OCI-LY7 (cell line): ENCODE results near the gene SLC6A4. TPM values are rescaled to one million over a fixed set of nuclear protein-coding genes. Genes with fewer than 3 reads are reported as not detected.

Experiments used
- BruUV-seq: library from RNA; stranded (reverse); fragments of 400-500 nt; replicated peaks from 2 replicates; lab custom pipeline; 2021; lab: Mats Ljungman, UMichigan
- CTCF ChIA-PET: fragments of 300-600 bp; sonication (Branson Sonifier 250); formaldehyde crosslinking; loops from one replicate; lab custom pipeline; 2022; ENCODE audit warnings: antibody characterized with exemption; ENCODE audit not compliant: unreplicated experiment; lab: Charles Lee
- POLR2A ChIA-PET: fragments of 300-600 bp; sonication (Branson Sonifier 250); formaldehyde crosslinking; loops from one replicate; lab custom pipeline; 2022; ENCODE audit warnings: antibody characterized with exemption; lab: Charles Lee
- DNase-seq: peaks from one replicate; pipeline ENCODE4 v3.0.0-alpha.2; 2015; ENCODE audit warnings: low spot score
- H2AFZ ChIP-seq: fragments of 200-600 bp; sonication (generic), shearing (Covaris generic); 2 replicates; pipeline ENCODE4 v1.6.1; 2014; ENCODE audit warnings: mild to moderate bottlenecking, antibody characterized with exemption, low read length, moderate library complexity
- H3K27ac ChIP-seq: fragments of 200-600 bp; sonication (generic); 2 replicates; pipeline ENCODE4 v1.5.1; 2014; ENCODE audit warnings: mixed run types, low read depth, mild to moderate bottlenecking, moderate library complexity, low read length, inconsistent platforms; ENCODE audit not compliant: poor library complexity, severe bottlenecking
- H3K36me3 ChIP-seq: fragments of 200-600 bp; sonication (generic); 2 replicates; pipeline ENCODE4 v1.6.1; 2014; ENCODE audit warnings: mild to moderate bottlenecking, antibody characterized with exemption, low read length, moderate library complexity, mixed read lengths; ENCODE audit not compliant: insufficient read depth
- H3K4me1 ChIP-seq: fragments of 200-600 bp; sonication (generic); 2 replicates; pipeline ENCODE4 v1.5.1; 2014; ENCODE audit warnings: mild to moderate bottlenecking, low read length; ENCODE audit not compliant: insufficient read depth, poor library complexity, severe bottlenecking
- H3K4me2 ChIP-seq: fragments of 200-600 bp; sonication (generic); 2 replicates; pipeline ENCODE4 v1.6.1; 2014; ENCODE audit warnings: mild to moderate bottlenecking, low read length
- H3K4me3 ChIP-seq: fragments of 200-600 bp; sonication (generic); 2 replicates; pipeline ENCODE4 v1.5.1; 2014; ENCODE audit warnings: mild to moderate bottlenecking, low read depth, low read length; ENCODE audit not compliant: poor library complexity, severe bottlenecking
- H3K79me2 ChIP-seq: fragments of 200-600 bp; sonication (generic); 2 replicates; pipeline ENCODE4 v1.6.1; 2016; ENCODE audit warnings: low read depth, mild to moderate bottlenecking, low read length, moderate library complexity, mixed read lengths; ENCODE audit not compliant: insufficient read depth
- H3K9me2 ChIP-seq: fragments of 200-600 bp; sonication (generic); 2 replicates; pipeline ENCODE4 v1.6.1; 2016; ENCODE audit warnings: mild to moderate bottlenecking, low read length, mixed read lengths; ENCODE audit not compliant: insufficient read depth
- H3K9me3 ChIP-seq: fragments of 200-600 bp; sonication (generic); 2 replicates; pipeline ENCODE4 v1.6.1; 2014; ENCODE audit warnings: mild to moderate bottlenecking, mixed run types, low read length, mixed read lengths
- H4K20me1 ChIP-seq: fragments of 200-600 bp; sonication (generic); 2 replicates; pipeline ENCODE4 v1.6.1; 2014; ENCODE audit warnings: mild to moderate bottlenecking, antibody characterized with exemption, low read length, moderate library complexity, mixed read lengths; ENCODE audit not compliant: insufficient read depth
- EZH2phosphoT487 ChIP-seq: fragments of 200-600 bp; sonication (generic); IDR thresholded peaks from 2 replicates; pipeline ENCODE4 v1.6.1; 2018; ENCODE audit warnings: low read depth, borderline replicate concordance, mild to moderate bottlenecking, mixed run types, antibody characterized with exemption, low read length, moderate library complexity, mixed read lengths
- intact Hi-C: fragments of 100-400 bp; cut with micrococcal nuclease; formaldehyde crosslinking; loops from one replicate; pipeline ENCODE4 v1.10.0; 2022; ENCODE audit not compliant: unreplicated experiment
- total RNA-seq, 2 experiments: library from RNA; depleted of rRNA in 1 of 2; stranded (reverse); fragments of >200 nt in 1 of 2; shearing (Covaris generic) in 1 of 2; gene quantifications; 2 replicates each; pipeline ENCODE4 v1.2.3, GENCODE V29; 2014 to 2022
- TF ChIP-seq, protein P1 (sequence below): fragments of 200-600 bp; sonication (generic); conservative IDR thresholded peaks from 2 replicates; pipeline ENCODE4 v1.5.1; 2014; ENCODE audit warnings: mild to moderate bottlenecking, antibody characterized with exemption, low read length, moderate library complexity, mixed read lengths

SLC6A4 gene
- total RNA-seq, 2 experiments from 2014 or later = 0.09 TPM; not detected in 1

DNA sequence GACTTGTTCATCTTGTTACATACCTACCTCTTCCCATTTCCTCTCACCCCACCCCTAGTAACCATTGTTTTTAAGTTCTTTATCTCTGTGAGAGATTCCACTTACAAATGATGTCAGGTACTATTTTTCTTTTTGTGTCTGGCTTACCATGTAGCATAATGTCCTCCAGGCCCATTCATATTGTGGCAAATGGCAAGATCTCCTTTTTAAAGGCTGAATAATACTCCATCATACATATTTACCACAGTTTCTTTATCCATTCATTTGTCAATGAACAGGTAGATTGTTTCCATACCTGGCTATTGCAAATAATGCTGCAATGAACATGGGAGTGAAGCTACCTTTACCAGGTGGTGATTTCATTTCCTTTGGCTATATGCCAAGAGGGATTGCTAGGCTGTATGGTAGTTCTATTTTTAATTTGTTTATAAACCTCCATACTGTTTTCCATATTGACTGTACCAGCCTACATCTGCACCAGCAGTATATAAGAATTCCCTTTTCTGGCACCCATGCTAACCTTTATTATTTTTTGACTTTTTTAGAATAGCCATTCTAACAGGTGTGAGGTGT lies 65.0 kb downstream of the SLC6A4 start:
- CTCF ChIA-PET = no interaction called here
- H3K4me1 ChIP-seq = peaks cover 26% of the 10 kb centered on the region
- peak overlapping the region; percentile 38; the same call in 1 of the 2 replicates for H3K4me2 ChIP-seq
- POLR2A ChIA-PET = interaction anchor here (0.8 to 1.3 kb wide), 2 partner anchors 18 to 33 kb away, joined by 3 read pairs; no protein-coding TSS in a partner anchor
- BruUV-seq = no TSS peak
- TF ChIP-seq, protein P1, sequence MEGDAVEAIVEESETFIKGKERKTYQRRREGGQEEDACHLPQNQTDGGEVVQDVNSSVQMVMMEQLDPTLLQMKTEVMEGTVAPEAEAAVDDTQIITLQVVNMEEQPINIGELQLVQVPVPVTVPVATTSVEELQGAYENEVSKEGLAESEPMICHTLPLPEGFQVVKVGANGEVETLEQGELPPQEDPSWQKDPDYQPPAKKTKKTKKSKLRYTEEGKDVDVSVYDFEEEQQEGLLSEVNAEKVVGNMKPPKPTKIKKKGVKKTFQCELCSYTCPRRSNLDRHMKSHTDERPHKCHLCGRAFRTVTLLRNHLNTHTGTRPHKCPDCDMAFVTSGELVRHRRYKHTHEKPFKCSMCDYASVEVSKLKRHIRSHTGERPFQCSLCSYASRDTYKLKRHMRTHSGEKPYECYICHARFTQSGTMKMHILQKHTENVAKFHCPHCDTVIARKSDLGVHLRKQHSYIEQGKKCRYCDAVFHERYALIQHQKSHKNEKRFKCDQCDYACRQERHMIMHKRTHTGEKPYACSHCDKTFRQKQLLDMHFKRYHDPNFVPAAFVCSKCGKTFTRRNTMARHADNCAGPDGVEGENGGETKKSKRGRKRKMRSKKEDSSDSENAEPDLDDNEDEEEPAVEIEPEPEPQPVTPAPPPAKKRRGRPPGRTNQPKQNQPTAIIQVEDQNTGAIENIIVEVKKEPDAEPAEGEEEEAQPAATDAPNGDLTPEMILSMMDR = no peak
- TF ChIP-seq EZH2phosphoT487 = no peak
- peaks cover 73% of the 10 kb centered on the region for H3K36me3 ChIP-seq
- H3K9me2 ChIP-seq = no peaks in the 10 kb centered on the region
- no peak overlapping the region for H3K4me3 ChIP-seq
- peaks cover 38% of the 10 kb centered on the region; the same call in 1 of the 2 replicates for H3K79me2 ChIP-seq
- no peak overlapping the region for H3K27ac ChIP-seq
- intact Hi-C loops = no loop called here
- peaks cover 10% of the 10 kb centered on the region; the same call in 1 of the 2 replicates for H4K20me1 ChIP-seq
- H2AFZ ChIP-seq = no peak overlapping the region
- DNase-seq = no peak
- H3K9me3 ChIP-seq = no peaks in the 10 kb centered on the region; the same call in 1 of the 2 replicates

DNA sequence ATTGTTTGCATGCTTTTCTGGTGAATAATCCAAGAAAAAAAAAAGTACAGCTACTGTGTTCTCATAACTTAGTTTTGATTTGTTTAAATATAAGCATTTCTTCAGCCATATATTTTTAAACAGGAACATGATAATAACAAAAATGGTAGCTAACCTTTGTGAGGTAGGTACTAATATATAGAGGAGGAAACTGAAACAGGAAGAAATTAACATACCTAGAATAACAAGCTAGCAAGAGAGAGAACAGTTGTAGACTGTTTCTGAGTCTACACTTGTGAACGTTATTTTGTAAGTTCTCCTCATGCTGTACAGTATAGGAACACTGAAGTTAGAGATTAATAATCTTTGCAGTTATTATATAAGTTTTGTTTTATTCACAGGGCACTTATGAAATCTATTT lies 69.5 kb downstream of the SLC6A4 start:
- TF ChIP-seq EZH2phosphoT487 = no peak
- TF ChIP-seq, protein P1 = no peak
- POLR2A ChIA-PET = interaction anchor here (0.9 to 1.1 kb wide), 3 partner anchors 9 to 198 kb away, joined by 3 to 4 read pairs (median 4); no protein-coding TSS in a partner anchor
- BruUV-seq = no TSS peak
- no peak for DNase-seq
- CTCF ChIA-PET = no interaction called here
- Histone ChIP-seq H3K79me2 (peaks cover 71% of the 10 kb centered on the region), H3K4me3 (no peak overlapping the region), H3K4me1 (peaks cover 27% of the 10 kb centered on the region), H3K9me2 (no peaks in the 10 kb centered on the region), H3K4me2 (peak overlapping the region; percentile 10; the same call in 1 of the 2 replicates), H3K9me3 (no peaks in the 10 kb centered on the region; the same call in 1 of the 2 replicates), H2AFZ (no peak overlapping the region), H3K27ac (no peak overlapping the region), H3K36me3 (peaks cover 76% of the 10 kb centered on the region), H4K20me1 (peaks cover 10% of the 10 kb centered on the region; the same call in 1 of the 2 replicates)
- intact Hi-C loops = no loop called here

DNA sequence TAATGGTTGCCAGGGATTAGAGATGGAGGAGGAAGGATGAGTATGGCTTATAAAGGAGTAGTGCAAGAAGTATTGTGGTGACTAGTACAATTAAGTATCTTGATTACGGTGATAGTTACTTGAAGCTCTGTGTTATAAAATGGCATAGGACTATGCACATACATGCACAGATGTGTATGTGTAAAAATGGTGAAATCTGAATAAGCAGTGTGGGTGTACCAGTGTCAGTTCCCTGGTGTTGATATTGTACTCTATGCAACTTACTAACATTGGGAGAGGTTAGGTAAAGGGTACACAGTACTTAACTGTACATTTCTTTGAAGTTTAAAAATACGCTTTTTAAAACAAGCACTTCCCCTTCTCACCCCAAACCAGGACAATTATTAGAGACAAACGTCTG lies 70.3 kb downstream of the SLC6A4 start:
- Histone ChIP-seq H3K27ac (no peak overlapping the region), H2AFZ (no peak overlapping the region), H3K79me2 (peaks cover 71% of the 10 kb centered on the region), H3K4me1 (peaks cover 18% of the 10 kb centered on the region), H3K36me3 (peaks cover 77% of the 10 kb centered on the region), H3K9me3 (peaks cover 3% of the 10 kb centered on the region; the same call in 1 of the 2 replicates), H3K4me3 (no peak overlapping the region), H3K9me2 (no peaks in the 10 kb centered on the region), H3K4me2 (no peak overlapping the region), H4K20me1 (0 out of 2 replicates have a peak, but pooled peaks cover 3% of the 10 kb centered on the region)
- intact Hi-C loops = no loop called here
- ChIA-PET POLR2A (interaction anchor here (1.1 kb wide), 1 partner anchor 198 kb away, joined by 4 read pairs; no protein-coding TSS in a partner anchor), CTCF (no interaction called here)
- DNase-seq = no peak
- no TSS peak for BruUV-seq
- TF ChIP-seq EZH2phosphoT487 = no peak
- TF ChIP-seq, protein P1 = no peak
